Measurements from ENCODE around the gene BGLAP. TPM values are rescaled to one million over a fixed set of nuclear protein-coding genes. Genes with fewer than 3 reads are reported as not detected.

Gene BGLAP
- total and polyA plus RNA-seq, 2 of the 13 experiments (the other 11 are each of a cell fraction or from before 2014, with no cell fraction given) = 0.62 to 1.6 TPM

DNA sequence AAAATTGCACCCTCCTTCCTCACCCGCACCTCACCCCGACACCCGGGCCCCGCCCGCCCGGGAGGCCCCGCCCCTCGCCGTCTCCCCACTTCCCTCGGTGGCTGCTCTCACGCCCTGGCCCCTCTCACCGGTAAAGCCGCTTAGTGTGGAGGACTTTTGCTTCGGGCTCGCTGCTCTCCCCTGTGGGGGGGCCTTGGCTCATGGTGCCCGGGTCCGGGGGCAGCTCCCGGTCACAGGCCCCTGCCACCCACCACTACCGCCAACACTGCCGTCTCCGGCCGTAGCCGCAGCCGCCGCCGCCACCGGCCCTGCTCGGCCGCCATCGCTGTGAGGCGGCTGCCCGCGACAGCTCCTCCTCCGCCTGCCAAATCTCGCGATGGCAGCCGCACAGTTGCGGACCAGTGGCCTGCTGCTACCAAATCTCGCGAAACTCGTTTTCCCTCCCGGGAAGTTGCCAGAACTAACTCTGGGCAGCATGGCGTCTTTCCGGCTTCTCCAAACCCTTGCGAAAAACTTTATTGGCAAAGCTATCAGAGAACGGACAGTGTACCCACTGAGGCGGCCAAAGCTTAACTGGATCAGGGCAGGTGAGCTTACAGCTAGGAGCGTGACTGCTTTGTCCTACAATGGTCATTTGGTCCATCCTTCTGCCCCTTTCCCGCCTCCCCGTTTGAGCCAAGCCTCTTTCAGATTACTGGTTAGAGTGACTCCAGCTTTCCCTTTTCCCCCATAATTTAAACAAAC is 40.7 kb downstream of the BGLAP start, which contains the start of gene SMG5 (continued):
- TF ChIP-seq ZNF609 (CRISPR knock-in tag; IDR thresholded peaks at IDR 0.05; ENCODE audit: borderline replicate concordance) (0 out of 2 replicates have a peak, but pooled peaks have one; percentile 34), ZNF12 (CRISPR knock-in tag; IDR thresholded peaks at IDR 0.05) (peak; percentile 52; the same call in 1 of the 2 replicates), NCOA5 (CRISPR knock-in tag; IDR thresholded peaks at IDR 0.05) (no peak), ZNF503 (CRISPR knock-in tag; IDR thresholded peaks at IDR 0.05) (0 out of 2 replicates have a peak, but pooled peaks have one; percentile 35), ZBTB10 (CRISPR knock-in tag; IDR thresholded peaks at IDR 0.05; ENCODE audit: borderline replicate concordance) (peak; percentile 20; the same call in 1 of the 2 replicates), MXD4 (CRISPR knock-in tag; IDR thresholded peaks at IDR 0.05) (peak; percentile 83), TP53 (CRISPR knock-in tag; conservative IDR thresholded peaks at IDR 0.05) (peak; percentile 69; the same call in 1 of the 2 replicates), ZNF280B (CRISPR knock-in tag; IDR thresholded peaks at IDR 0.05; ENCODE audit: borderline replicate concordance) (peak; percentile 77; the same call in 1 of the 2 replicates), ZNF451 (CRISPR knock-in tag; IDR thresholded peaks at IDR 0.05) (peak; percentile 81; the same call in 1 of the 2 replicates), ZSCAN5A (CRISPR knock-in tag; IDR thresholded peaks at IDR 0.05; ENCODE audit: borderline replicate concordance) (no peak), LCORL (IDR thresholded peaks at IDR 0.05) (no peak), LCORL (CRISPR knock-in tag; IDR thresholded peaks at IDR 0.05) (peak; percentile 85; the same call in 1 of the 2 replicates), ZNF33B (CRISPR knock-in tag; IDR thresholded peaks at IDR 0.05) (peak; percentile 53; the same call in 1 of the 2 replicates), ATF4 (CRISPR knock-in tag; IDR thresholded peaks at IDR 0.05) (peak in 1 of 2 experiments; percentile 61; a peak in 1 of 4 replicates)

Measured in HepG2 (cell line).